K562 (cell line): ENCODE data around the gene SMAD3. TPM values are rescaled to one million over a fixed set of nuclear protein-coding genes. Genes with fewer than 3 reads are reported as not detected.

Source experiments
- BCOR ChIP-seq: fragments of 450-650 bp; IDR thresholded peaks from 2 replicates; pipeline ENCODE4 v1.6.1; 2016
- BRD4 ChIP-seq: fragments of 200-600 bp; sonication (generic); IDR thresholded peaks from 2 replicates; pipeline ENCODE4 v1.6.1; 2017; ENCODE audit warnings: inconsistent platforms
- HIVEP1 ChIP-seq: fragments of 250-450 bp; sonication (Bioruptor Pico); IDR thresholded peaks from 2 replicates; pipeline ENCODE4 v1.4.0; 2020; ENCODE audit warnings: mild to moderate bottlenecking
- POLR2H ChIP-seq: IDR thresholded peaks from 2 replicates; pipeline ENCODE4 v1.6.1; 2016; ENCODE audit warnings: missing genetic modification characterization, low read depth, mild to moderate bottlenecking, control low read depth, missing compliant biosample characterization, moderate library complexity
- STAG1 ChIP-seq: sonication (generic); formaldehyde crosslinking; IDR thresholded peaks from 2 replicates; pipeline ENCODE4 v1.5.0; 2020; ENCODE audit warnings: missing genetic modification reagents, borderline replicate concordance
- ZFX ChIP-seq: sonication (generic); formaldehyde crosslinking; IDR thresholded peaks from 2 replicates; pipeline ENCODE4 v1.8.0; 2022; ENCODE audit warnings: mild to moderate bottlenecking, missing genetic modification reagents, moderate library complexity
- ZKSCAN1 ChIP-seq: fragments of 150-350 bp; IDR thresholded peaks from 2 replicates; pipeline ENCODE4 v1.6.1; 2016; ENCODE audit warnings: low read depth, low read length
- ZNF121 ChIP-seq: sonication (generic); formaldehyde crosslinking; conservative IDR thresholded peaks from 2 replicates; pipeline ENCODE4 v1.8.0; 2022; ENCODE audit warnings: missing genetic modification reagents
- ZNF347 ChIP-seq: fragments of 450-650 bp; formaldehyde crosslinking; IDR thresholded peaks from 2 replicates; pipeline ENCODE4 v1.4.0; 2020; ENCODE audit warnings: low read depth, mild to moderate bottlenecking, moderate library complexity
- ZNF696 ChIP-seq: fragments of 250-450 bp; sonication (Bioruptor Pico); conservative IDR thresholded peaks from 2 replicates; pipeline ENCODE4 v1.4.0; 2020; ENCODE audit warnings: mild to moderate bottlenecking, moderate library complexity
- polyA plus RNA-seq, 8 experiments: library from polyadenylated mRNA; depleted of rRNA in 4 of 8; stranded (reverse) in 5 of 8; unstranded in 3 of 8; fragments of >200 nt; fragmentation: Nextera tagmentation in 2 of 8; fragmentation: Illumina TruSeq in 1 of 8; extraction: Ambion mirVana in 2 of 8; extraction: Trizol in 1 of 8; gene quantifications; 2 replicates each; pipeline versions ENCODE4 v1.2.1 to v1.2.3, GENCODE V29; 2011 to 2014; ENCODE audit warnings: inconsistent platforms in 1 of 8, missing spikeins in 1 of 8
- total RNA-seq, 7 experiments: library from RNA; depleted of rRNA in 6 of 7; stranded (reverse); fragments of >200 nt in 6 of 7; fragmentation: Illumina TruSeq in 2 of 7; extraction: Trizol in 2 of 7; gene quantifications; 2 replicates each; pipeline versions ENCODE4 v1.2.1 to v1.2.3, GENCODE V29; 2011 to 2021; ENCODE audit warnings: low replicate concordance in 1 of 7
- TF ChIP-seq, protein P1 (sequence below): sonication (generic); formaldehyde crosslinking; IDR thresholded peaks from 2 replicates; pipeline ENCODE4 v1.9.0; 2022; ENCODE audit warnings: mild to moderate bottlenecking, missing genetic modification reagents
- TF ChIP-seq, protein P2 (sequence below), 2 experiments: fragments of 450-650 bp; formaldehyde crosslinking in 1 of 2; IDR thresholded peaks; 2 replicates each; pipeline versions ENCODE4 v1.4.0 to v1.6.1; 2014 to 2020; ENCODE audit warnings: mild to moderate bottlenecking in 2 of 2, borderline replicate concordance in 1 of 2, low read depth in 1 of 2
- TF ChIP-seq, protein P3 (sequence below): fragments of 450-650 bp; IDR thresholded peaks from 2 replicates; pipeline ENCODE4 v1.6.1; 2017; ENCODE audit warnings: antibody characterized with exemption
- TF ChIP-seq, protein P4 (sequence below): fragments of 200-400 bp; formaldehyde crosslinking; IDR thresholded peaks from 2 replicates; pipeline ENCODE4 v1.6.1; 2017; ENCODE audit warnings: mild to moderate bottlenecking, low read depth, low read length, moderate library complexity

The SMAD3 gene
- total and polyA plus RNA-seq, 9 of the 15 experiments (the other 6 are each of a cell fraction or from before 2014, with no cell fraction given): 4.3 to 39.2 (median 11.1) TPM

DNA sequence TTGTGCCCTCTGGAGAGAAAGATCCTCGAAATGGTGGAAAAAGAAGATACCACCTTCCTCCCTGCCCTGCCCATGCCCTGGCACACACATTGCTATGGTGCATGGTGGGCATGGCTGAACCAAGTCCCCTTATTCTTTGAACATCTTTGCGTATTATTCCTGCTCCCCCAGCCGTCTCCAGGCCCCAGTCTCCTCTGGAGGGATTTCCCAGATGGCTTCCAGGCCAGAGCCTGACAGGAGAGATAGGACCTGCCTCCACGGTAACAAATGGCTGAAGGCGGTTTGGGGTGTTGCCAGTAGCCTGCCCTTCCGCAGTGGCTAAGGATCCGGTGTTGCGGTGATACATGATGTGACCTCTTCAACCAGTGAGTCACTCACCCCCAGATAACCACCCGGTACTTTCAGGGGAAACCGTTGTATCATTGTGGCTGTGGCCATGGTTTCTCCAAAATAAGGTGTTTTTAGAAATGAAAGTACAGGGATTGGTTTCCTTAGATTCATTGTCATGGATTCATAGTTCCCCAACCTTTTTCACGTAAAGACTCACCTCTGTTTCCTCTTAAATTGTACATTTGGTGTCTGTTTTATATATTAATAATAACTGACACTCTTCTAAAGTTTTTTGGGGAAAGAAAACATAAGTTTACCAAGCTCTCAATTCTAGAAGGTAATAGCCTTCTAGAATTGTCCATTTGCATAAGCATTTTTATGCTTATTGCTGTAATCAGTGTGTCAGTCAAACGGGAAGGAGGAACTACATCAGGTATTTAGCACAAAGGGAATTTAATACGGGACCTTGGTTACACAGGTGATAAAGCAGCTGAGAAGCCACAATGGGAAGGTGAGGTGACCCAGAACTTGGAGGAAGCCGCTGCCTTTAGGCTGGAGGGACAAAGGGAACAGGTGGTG is 25.9 kb downstream of the SMAD3 start (continued):
- TF ChIP-seq, protein P1, sequence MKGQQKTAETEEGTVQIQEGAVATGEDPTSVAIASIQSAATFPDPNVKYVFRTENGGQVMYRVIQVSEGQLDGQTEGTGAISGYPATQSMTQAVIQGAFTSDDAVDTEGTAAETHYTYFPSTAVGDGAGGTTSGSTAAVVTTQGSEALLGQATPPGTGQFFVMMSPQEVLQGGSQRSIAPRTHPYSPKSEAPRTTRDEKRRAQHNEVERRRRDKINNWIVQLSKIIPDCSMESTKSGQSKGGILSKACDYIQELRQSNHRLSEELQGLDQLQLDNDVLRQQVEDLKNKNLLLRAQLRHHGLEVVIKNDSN (CRISPR knock-in tag): no peak
- no peak for TF ChIP-seq ZNF696 (CRISPR knock-in tag)
- peak; percentile 49; the same call in 1 of the 2 replicates for TF ChIP-seq HIVEP1 (CRISPR knock-in tag)
- peak; percentile 72 for TF ChIP-seq POLR2H (tag)
- TF ChIP-seq, protein P2, sequence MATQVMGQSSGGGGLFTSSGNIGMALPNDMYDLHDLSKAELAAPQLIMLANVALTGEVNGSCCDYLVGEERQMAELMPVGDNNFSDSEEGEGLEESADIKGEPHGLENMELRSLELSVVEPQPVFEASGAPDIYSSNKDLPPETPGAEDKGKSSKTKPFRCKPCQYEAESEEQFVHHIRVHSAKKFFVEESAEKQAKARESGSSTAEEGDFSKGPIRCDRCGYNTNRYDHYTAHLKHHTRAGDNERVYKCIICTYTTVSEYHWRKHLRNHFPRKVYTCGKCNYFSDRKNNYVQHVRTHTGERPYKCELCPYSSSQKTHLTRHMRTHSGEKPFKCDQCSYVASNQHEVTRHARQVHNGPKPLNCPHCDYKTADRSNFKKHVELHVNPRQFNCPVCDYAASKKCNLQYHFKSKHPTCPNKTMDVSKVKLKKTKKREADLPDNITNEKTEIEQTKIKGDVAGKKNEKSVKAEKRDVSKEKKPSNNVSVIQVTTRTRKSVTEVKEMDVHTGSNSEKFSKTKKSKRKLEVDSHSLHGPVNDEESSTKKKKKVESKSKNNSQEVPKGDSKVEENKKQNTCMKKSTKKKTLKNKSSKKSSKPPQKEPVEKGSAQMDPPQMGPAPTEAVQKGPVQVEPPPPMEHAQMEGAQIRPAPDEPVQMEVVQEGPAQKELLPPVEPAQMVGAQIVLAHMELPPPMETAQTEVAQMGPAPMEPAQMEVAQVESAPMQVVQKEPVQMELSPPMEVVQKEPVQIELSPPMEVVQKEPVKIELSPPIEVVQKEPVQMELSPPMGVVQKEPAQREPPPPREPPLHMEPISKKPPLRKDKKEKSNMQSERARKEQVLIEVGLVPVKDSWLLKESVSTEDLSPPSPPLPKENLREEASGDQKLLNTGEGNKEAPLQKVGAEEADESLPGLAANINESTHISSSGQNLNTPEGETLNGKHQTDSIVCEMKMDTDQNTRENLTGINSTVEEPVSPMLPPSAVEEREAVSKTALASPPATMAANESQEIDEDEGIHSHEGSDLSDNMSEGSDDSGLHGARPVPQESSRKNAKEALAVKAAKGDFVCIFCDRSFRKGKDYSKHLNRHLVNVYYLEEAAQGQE (IDR thresholded peaks at IDR 0.05; ENCODE audit: borderline replicate concordance): peak; percentile 52; the same call in 1 of the 2 replicates
- TF ChIP-seq, protein P2 (CRISPR knock-in tag; IDR thresholded peaks at IDR 0.05; ENCODE audit: low read depth): no peak
- no peak; the same call in 1 of the 2 replicates for TF ChIP-seq BRD4
- no peak for TF ChIP-seq STAG1 (CRISPR knock-in tag)
- peak; percentile 96 for TF ChIP-seq ZKSCAN1
- peak; percentile 72 for TF ChIP-seq ZFX (CRISPR knock-in tag)
- TF ChIP-seq, protein P3, sequence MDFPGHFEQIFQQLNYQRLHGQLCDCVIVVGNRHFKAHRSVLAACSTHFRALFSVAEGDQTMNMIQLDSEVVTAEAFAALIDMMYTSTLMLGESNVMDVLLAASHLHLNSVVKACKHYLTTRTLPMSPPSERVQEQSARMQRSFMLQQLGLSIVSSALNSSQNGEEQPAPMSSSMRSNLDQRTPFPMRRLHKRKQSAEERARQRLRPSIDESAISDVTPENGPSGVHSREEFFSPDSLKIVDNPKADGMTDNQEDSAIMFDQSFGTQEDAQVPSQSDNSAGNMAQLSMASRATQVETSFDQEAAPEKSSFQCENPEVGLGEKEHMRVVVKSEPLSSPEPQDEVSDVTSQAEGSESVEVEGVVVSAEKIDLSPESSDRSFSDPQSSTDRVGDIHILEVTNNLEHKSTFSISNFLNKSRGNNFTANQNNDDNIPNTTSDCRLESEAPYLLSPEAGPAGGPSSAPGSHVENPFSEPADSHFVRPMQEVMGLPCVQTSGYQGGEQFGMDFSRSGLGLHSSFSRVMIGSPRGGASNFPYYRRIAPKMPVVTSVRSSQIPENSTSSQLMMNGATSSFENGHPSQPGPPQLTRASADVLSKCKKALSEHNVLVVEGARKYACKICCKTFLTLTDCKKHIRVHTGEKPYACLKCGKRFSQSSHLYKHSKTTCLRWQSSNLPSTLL: no peak
- TF ChIP-seq ZNF121 (CRISPR knock-in tag): no peak
- TF ChIP-seq BCOR: peak; percentile 86
- TF ChIP-seq, protein P4, sequence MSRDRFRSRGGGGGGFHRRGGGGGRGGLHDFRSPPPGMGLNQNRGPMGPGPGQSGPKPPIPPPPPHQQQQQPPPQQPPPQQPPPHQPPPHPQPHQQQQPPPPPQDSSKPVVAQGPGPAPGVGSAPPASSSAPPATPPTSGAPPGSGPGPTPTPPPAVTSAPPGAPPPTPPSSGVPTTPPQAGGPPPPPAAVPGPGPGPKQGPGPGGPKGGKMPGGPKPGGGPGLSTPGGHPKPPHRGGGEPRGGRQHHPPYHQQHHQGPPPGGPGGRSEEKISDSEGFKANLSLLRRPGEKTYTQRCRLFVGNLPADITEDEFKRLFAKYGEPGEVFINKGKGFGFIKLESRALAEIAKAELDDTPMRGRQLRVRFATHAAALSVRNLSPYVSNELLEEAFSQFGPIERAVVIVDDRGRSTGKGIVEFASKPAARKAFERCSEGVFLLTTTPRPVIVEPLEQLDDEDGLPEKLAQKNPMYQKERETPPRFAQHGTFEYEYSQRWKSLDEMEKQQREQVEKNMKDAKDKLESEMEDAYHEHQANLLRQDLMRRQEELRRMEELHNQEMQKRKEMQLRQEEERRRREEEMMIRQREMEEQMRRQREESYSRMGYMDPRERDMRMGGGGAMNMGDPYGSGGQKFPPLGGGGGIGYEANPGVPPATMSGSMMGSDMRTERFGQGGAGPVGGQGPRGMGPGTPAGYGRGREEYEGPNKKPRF: no peak
- TF ChIP-seq ZNF347 (CRISPR knock-in tag): no peak
